ENCODE results near the gene CAMK2D.

- TF ChIP-seq EZH2 (IDR thresholded peaks at IDR 0.05) (no peak), POLR2AphosphoS5 (IDR thresholded peaks at IDR 0.05; ENCODE audit: borderline replicate concordance, low read depth, low read length) (no peak), FOXP2 (optimal IDR thresholded peaks at IDR 0.05; ENCODE audit: control extremely low read depth, extremely low read length, insufficient read depth) (no peak)
Observed at GRCh38 chr4:113675731-113676697, 85.5 kb downstream of the CAMK2D start.
